HCT116 (cell line): ENCODE results near the gene ATG5. TPM values are rescaled to one million over a fixed set of nuclear protein-coding genes. Genes with fewer than 3 reads are reported as not detected.

Experiments used
- ATAC-seq: fragments of 200-7000 bp; cut with Tn5 transposase; 2 replicates; pipeline ENCODE4 v1.9.1; 2020; ENCODE audit warnings: mild to moderate bottlenecking, moderate library complexity
- BruUV-seq: library from RNA; stranded (reverse); fragments of 400-500 nt; replicated peaks from 2 replicates; lab custom pipeline; 2021; lab: Mats Ljungman, UMichigan
- CTCF ChIA-PET: fragments of 300-600 bp; sonication (Branson Sonifier 250); formaldehyde crosslinking; loops from one replicate; lab custom pipeline; 2021; ENCODE audit warnings: antibody characterized with exemption; lab: Charles Lee
- POLR2A ChIA-PET: fragments of 300-600, 350-600 bp; sonication (Branson Sonifier 250); formaldehyde crosslinking; loops from one replicate; lab custom pipeline; 2021; ENCODE audit warnings: antibody characterized with exemption; lab: Charles Lee
- RAD21 ChIA-PET, 2 experiments: fragments of 300-600 bp; sonication (Branson Sonifier 250); formaldehyde crosslinking; loops; one replicate each; lab custom pipeline; 2023; ENCODE audit warnings: low total read pairs in 2 of 2; ENCODE audit not compliant: uncharacterized antibody in 2 of 2, unreplicated experiment in 2 of 2, low non-redundant PET in 1 of 2; lab: Charles Lee
- DNase-seq: peaks from one replicate; pipeline ENCODE4 v3.0.0-alpha.2; 2010; ENCODE audit warnings: low read depth, low spot score
- H2AFZ ChIP-seq: fragments of 200-600 bp; shearing (Covaris generic), sonication (generic); 2 replicates; pipeline ENCODE4 v1.6.1; 2017; ENCODE audit warnings: low read depth, mixed run types, mixed read lengths, antibody characterized with exemption, low read length; ENCODE audit not compliant: poor library complexity, severe bottlenecking
- H3K27ac ChIP-seq: 2 replicates; pipeline ENCODE4 v1.5.1; 2012; ENCODE audit warnings: low read depth, low read length
- H3K27me3 ChIP-seq: fragments of 200-600 bp; sonication (generic); 2 replicates; pipeline ENCODE4 v1.6.1; 2016; ENCODE audit warnings: mixed run types, low read length, mixed read lengths; ENCODE audit not compliant: insufficient read depth
- H3K36me3 ChIP-seq, 2 experiments: fragments of 200-500 bp in 1 of 2; fragments of 200-600 bp in 1 of 2; sonication (Bioruptor generic) in 1 of 2; sonication (generic) in 1 of 2; 2 replicates each; pipeline versions ENCODE4 v1.5.1 to v1.6.1; 2014 to 2016; ENCODE audit warnings: low read length in 2 of 2, inconsistent platforms in 1 of 2, mixed read lengths in 1 of 2, mixed run types in 1 of 2; ENCODE audit not compliant: insufficient read depth in 2 of 2, control insufficient read depth in 1 of 2
- H3K4me1 ChIP-seq, 2 experiments: fragments of 200-600 bp in 1 of 2; sonication (generic) in 1 of 2; 2 replicates each; pipeline versions ENCODE4 v1.5.1 to v1.6.1; 2012 to 2017; ENCODE audit warnings: low read length in 2 of 2, inconsistent platforms in 1 of 2, mild to moderate bottlenecking in 1 of 2, mixed read lengths in 1 of 2, mixed run types in 1 of 2, moderate library complexity in 1 of 2; ENCODE audit not compliant: insufficient read depth in 2 of 2, control insufficient read depth in 1 of 2
- H3K4me2 ChIP-seq: fragments of 200-600 bp; sonication (generic); 2 replicates; pipeline ENCODE4 v1.6.1; 2017; ENCODE audit warnings: mixed run types, low read length, mixed read lengths
- H3K4me3 ChIP-seq, 2 experiments: fragments of 200-600 bp in 1 of 2; sonication (generic) in 1 of 2; replicated peaks in 1 of 2; 2 replicates each; pipeline ENCODE4 v1.5.1; 2011 to 2016; ENCODE audit warnings: low read length in 2 of 2, control low read depth in 1 of 2, low read depth in 1 of 2, mild to moderate bottlenecking in 1 of 2, mixed read lengths in 1 of 2, mixed run types in 1 of 2
- H3K79me2 ChIP-seq: fragments of 200-600 bp; sonication (generic); 2 replicates; pipeline ENCODE4 v1.6.1; 2017; ENCODE audit warnings: mild to moderate bottlenecking, mixed run types, low read length, moderate library complexity, mixed read lengths; ENCODE audit not compliant: insufficient read depth
- H3K9ac ChIP-seq: fragments of 200-600 bp; sonication (generic); 2 replicates; pipeline ENCODE4 v1.6.1; 2016; ENCODE audit warnings: low read length, mixed read lengths
- H3K9me2 ChIP-seq: fragments of 200-600 bp; sonication (generic), shearing (Covaris generic); 2 replicates; pipeline ENCODE4 v1.6.1; 2017; ENCODE audit warnings: mixed run types, mild to moderate bottlenecking, moderate library complexity; ENCODE audit not compliant: insufficient read depth
- H3K9me3 ChIP-seq, 2 experiments: fragments of 200-500 bp in 1 of 2; fragments of 200-600 bp in 1 of 2; sonication (Bioruptor generic) in 1 of 2; sonication (generic) in 1 of 2; 2 replicates each; pipeline ENCODE4 v1.6.1; 2014 to 2017; ENCODE audit warnings: low read length in 2 of 2, mixed read lengths in 2 of 2, inconsistent platforms in 1 of 2, low read depth in 1 of 2, mild to moderate bottlenecking in 1 of 2, mixed run types in 1 of 2, moderate library complexity in 1 of 2; ENCODE audit not compliant: control insufficient read depth in 1 of 2, insufficient read depth in 1 of 2
- H4K20me1 ChIP-seq: fragments of 200-600 bp; sonication (generic), shearing (Covaris generic); 2 replicates; pipeline ENCODE4 v1.6.1; 2017; ENCODE audit warnings: mixed run types, mild to moderate bottlenecking, moderate library complexity; ENCODE audit not compliant: insufficient read depth
- ATF3 ChIP-seq: IDR thresholded peaks from 2 replicates; pipeline ENCODE4 v1.6.1; 2012
- CBX3 ChIP-seq: IDR thresholded peaks from 2 replicates; pipeline ENCODE4 v1.6.1; 2012; ENCODE audit warnings: low read depth
- CTCF ChIP-seq, 3 experiments: fragments of 200-600 bp in 1 of 3; sonication (generic) in 1 of 3; IDR thresholded peaks in 2 of 3; conservative IDR thresholded peaks in 1 of 3; 2 replicates each; pipeline ENCODE4 v1.5.1; 2012 to 2017; ENCODE audit warnings: low read depth in 2 of 3, low read length in 2 of 3, antibody characterized with exemption in 1 of 3, borderline replicate concordance in 1 of 3, control low read depth in 1 of 3, mild to moderate bottlenecking in 1 of 3, mixed read lengths in 1 of 3, mixed run types in 1 of 3, moderate library complexity in 1 of 3; ENCODE audit not compliant: insufficient read depth in 1 of 3
- EZH2 ChIP-seq: fragments of 200-600 bp; sonication (generic); IDR thresholded peaks from 2 replicates; pipeline ENCODE4 v1.6.1; 2017; ENCODE audit warnings: antibody characterized with exemption, mixed run types
- EZH2phosphoT487 ChIP-seq: fragments of 200-600 bp; IDR thresholded peaks from 2 replicates; pipeline ENCODE4 v1.6.1; 2018; ENCODE audit warnings: antibody characterized with exemption, borderline replicate concordance
- FOSL1 ChIP-seq: IDR thresholded peaks from 2 replicates; pipeline ENCODE4 v1.6.1; 2012; ENCODE audit warnings: low read depth
- JUND ChIP-seq: IDR thresholded peaks from 2 replicates; pipeline ENCODE4 v1.6.1; 2012
- RAD21 ChIP-seq: IDR thresholded peaks from 2 replicates; pipeline ENCODE4 v1.6.1; 2012; ENCODE audit warnings: low read depth, mild to moderate bottlenecking
- REST ChIP-seq: IDR thresholded peaks from 2 replicates; pipeline ENCODE4 v1.6.1; 2012; ENCODE audit warnings: low read depth
- SIN3A ChIP-seq: IDR thresholded peaks from 2 replicates; pipeline ENCODE4 v1.6.1; 2012; ENCODE audit warnings: low read depth
- SRF ChIP-seq: IDR thresholded peaks from 2 replicates; pipeline ENCODE4 v1.6.1; 2012; ENCODE audit warnings: low read depth
- TCF7L2 ChIP-seq: IDR thresholded peaks from 2 replicates; pipeline ENCODE4 v1.7.0; 2011; ENCODE audit warnings: borderline replicate concordance, inconsistent platforms; ENCODE audit not compliant: insufficient read depth, insufficient read length; ENCODE audit errors: extremely low read depth
- ZBTB33 ChIP-seq: IDR thresholded peaks from 2 replicates; pipeline ENCODE4 v1.6.1; 2011; ENCODE audit warnings: mild to moderate bottlenecking, low read length, moderate library complexity; ENCODE audit not compliant: insufficient replicate concordance; ENCODE audit errors: extremely low read depth
- ZFX ChIP-seq: fragments of 450-650 bp; IDR thresholded peaks from 2 replicates; pipeline ENCODE4 v1.6.1; 2017
- ZNF274 ChIP-seq: fragments of 200-500 bp; sonication (Bioruptor generic); IDR thresholded peaks from 2 replicates; pipeline ENCODE4 v1.6.1; 2014; ENCODE audit warnings: mild to moderate bottlenecking, low read depth, low read length, inconsistent platforms
- intact Hi-C: fragments of 100-400 bp; cut with micrococcal nuclease; formaldehyde crosslinking; loops from 2 replicates; pipeline ENCODE4 v1.10.0; 2022
- total RNA-seq: library from RNA; stranded (reverse); gene quantifications from one replicate; pipeline ENCODE4 v1.2.1, GENCODE V29; 2021; ENCODE audit not compliant: unreplicated experiment

Gene ATG5
- total RNA-seq, 1 experiment from 2014 or later, result 39.6 TPM

- H3K9ac ChIP-seq, result no peak overlapping the region
- no peak for DNase-seq
- no peaks in the 10 kb centered on the region for H3K9me2 ChIP-seq
- ChIA-PET CTCF (interaction anchor here (1.6 kb wide), 1 partner anchor 752 kb away, joined by 5 read pairs; no protein-coding TSS in a partner anchor), RAD21 (no interaction called here), POLR2A (no interaction called here)
- H3K4me1 ChIP-seq, result peaks cover 0 to 6% of the 10 kb centered on the region in 2 experiments; a peak in 1 of 4 replicates
- H3K4me3 ChIP-seq, result no peak overlapping the region
- H3K27ac ChIP-seq, result no peak overlapping the region
- no peaks in the 10 kb centered on the region for H3K27me3 ChIP-seq
- no peaks in the 10 kb centered on the region for H3K79me2 ChIP-seq
- intact Hi-C loops, result no loop called here
- no TSS peak for BruUV-seq
- no peaks in the 10 kb centered on the region for H3K9me3 ChIP-seq
- 0 out of 2 replicates have a peak, but pooled peaks cover 2% of the 10 kb centered on the region for H4K20me1 ChIP-seq
- no peak overlapping the region for H2AFZ ChIP-seq
- H3K36me3 ChIP-seq, result no peaks in the 10 kb centered on the region
- no peak for TF ChIP-seq EZH2
- TF ChIP-seq CBX3, result no peak
- no peak for TF ChIP-seq EZH2phosphoT487
- no peak for TF ChIP-seq FOSL1
- no peak for TF ChIP-seq RAD21
- TF ChIP-seq CTCF (IDR thresholded peaks at IDR 0.05 in 2 of 3, conservative IDR thresholded peaks at IDR 0.05 in 1 of 3; ENCODE audit: borderline replicate concordance in 1 of 3, insufficient read depth in 1 of 3, low read depth in 2 of 3, low read length in 2 of 3), result no peak
- TF ChIP-seq ZNF274, result no peak
- no peak for TF ChIP-seq ATF3
- TF ChIP-seq SRF, result no peak
- TF ChIP-seq ZBTB33, result no peak
- no peak for TF ChIP-seq ZFX
- no peak for TF ChIP-seq SIN3A
- no peak for TF ChIP-seq TCF7L2
- TF ChIP-seq REST, result no peak
- no peak for TF ChIP-seq JUND
- TF ChIP-seq, all 23 proteins: peak for 0
- H3K4me2 ChIP-seq, result no peak overlapping the region
- no peak for ATAC-seq
Observed at GRCh38 chr6:106183430-106183829, 142.1 kb downstream of the ATG5 start.
